ENCODE data around the gene CDC42SE2.
"Not testable (repeated sequence)": the region's sequence is repeated elsewhere in the genome, so short reads cannot be mapped to it uniquely, and the experiment has no call there.

The CDC42SE2 gene

GRCh38 chr5:131396630-131397273 is 132.9 kb downstream of the CDC42SE2 start:
- no peak for DNase-seq

GRCh38 chr5:131399007-131399406 is 135.2 kb downstream of the CDC42SE2 start:
- not testable (repeated sequence) for DNase-seq

GRCh38 chr5:131400585-131400984 is 136.7 kb downstream of the CDC42SE2 start:
- no peak for DNase-seq

GRCh38 chr5:131405674-131406073 is 141.8 kb downstream of the CDC42SE2 start:
- no peak for DNase-seq

GRCh38 chr5:131406076-131406475 is 142.2 kb downstream of the CDC42SE2 start:
- DNase-seq, result no peak

- DNase-seq, result no peak
These were observed 143.3 kb downstream of the CDC42SE2 start for GRCh38 chr5:131406975-131407638.

GRCh38 chr5:131413605-131414559 is 150.0 kb downstream of the CDC42SE2 start:
- peak; percentile 67 for DNase-seq

GRCh38 chr5:131416729-131417128 is 152.9 kb downstream of the CDC42SE2 start:
- DNase-seq, result no peak

- peak; percentile 79 for DNase-seq
These were observed 153.5 kb downstream of the CDC42SE2 start for GRCh38 chr5:131417240-131417869.

- no peak for DNase-seq
These were observed 155.0 kb downstream of the CDC42SE2 start for GRCh38 chr5:131418846-131419245.

GRCh38 chr5:131419877-131420276 is 156.0 kb downstream of the CDC42SE2 start:
- DNase-seq, result no peak

GRCh38 chr5:131423056-131423455 is 159.2 kb downstream of the CDC42SE2 start:
- DNase-seq, result no peak

- DNase-seq, result no peak
These were observed 162.2 kb downstream of the CDC42SE2 start for GRCh38 chr5:131426011-131426410.

GRCh38 chr5:131430794-131431193 is 166.9 kb downstream of the CDC42SE2 start:
- no peak for DNase-seq

GRCh38 chr5:131431794-131432193 is 167.9 kb downstream of the CDC42SE2 start:
- DNase-seq, result no peak

- no peak for DNase-seq
These were observed 169.3 kb downstream of the CDC42SE2 start for GRCh38 chr5:131433109-131433508.

GRCh38 chr5:131436081-131436480 is 172.2 kb downstream of the CDC42SE2 start:
- DNase-seq, result no peak

- DNase-seq, result no peak
These were observed 177.3 kb downstream of the CDC42SE2 start for GRCh38 chr5:131441184-131441583.

Measured in activated CD4-positive, alpha-beta T cell treated with anti-CD3 and anti-CD28 coated beads, Interleukin-2, amount 50 U/mL, for 16 hours (primary cell).